OCI-LY3 (cell line): ENCODE measurements around the gene SUSD4.

Experiments used
- H2AFZ ChIP-seq: fragments of 200-600, 300-600 bp; shearing (Covaris generic); 2 replicates; pipeline ENCODE4 v1.6.0; 2014; ENCODE audit warnings: antibody characterized with exemption, low read depth, low read length
- H3K27ac ChIP-seq: fragments of 200-600, 300-600 bp; sonication (generic); 2 replicates; pipeline ENCODE4 v1.5.1; 2014; ENCODE audit warnings: mild to moderate bottlenecking, low read length, moderate library complexity, mixed read lengths
- H3K27me3 ChIP-seq: fragments of 200-600, 300-600 bp; sonication (generic); 2 replicates; pipeline ENCODE4 v1.6.1; 2014; ENCODE audit warnings: low read depth, low read length, mixed read lengths
- H3K36me3 ChIP-seq: fragments of 200-600, 300-600 bp; sonication (generic); replicated peaks from 2 replicates; pipeline ENCODE3; 2014; ENCODE audit warnings: low read depth, low read length, mixed read lengths
- H3K4me1 ChIP-seq: fragments of 300-600, 200-600 bp; sonication (generic); 2 replicates; pipeline ENCODE4 v1.6.1; 2014; ENCODE audit warnings: low read length, mixed read lengths
- H3K4me2 ChIP-seq: fragments of 200-600, 300-600 bp; sonication (generic); 2 replicates; pipeline ENCODE4 v1.6.1; 2014; ENCODE audit warnings: low read length, mixed read lengths
- H3K4me3 ChIP-seq: fragments of 300-600, 200-600 bp; sonication (generic); 2 replicates; pipeline ENCODE4 v1.5.1; 2014; ENCODE audit warnings: antibody characterized with exemption, mild to moderate bottlenecking, low read length, moderate library complexity
- H3K79me2 ChIP-seq: fragments of 300-600, 200-600 bp; shearing (Covaris generic); 2 replicates; pipeline ENCODE4 v1.6.1; 2014; ENCODE audit warnings: mild to moderate bottlenecking, low read length, mixed read lengths
- H3K9ac ChIP-seq: fragments of 300-600, 200-600 bp; shearing (Covaris generic); 2 replicates; pipeline ENCODE4 v1.6.0; 2014; ENCODE audit warnings: mild to moderate bottlenecking, low read length, moderate library complexity
- H3K9me3 ChIP-seq: fragments of 200-600, 300-600 bp; shearing (Covaris generic); 2 replicates; pipeline ENCODE4 v1.6.1; 2014; ENCODE audit warnings: low read length, mixed read lengths; ENCODE audit not compliant: insufficient read depth
- H4K20me1 ChIP-seq: fragments of 200-600, 300-600 bp; sonication (generic); 2 replicates; pipeline ENCODE4 v1.6.1; 2016; ENCODE audit warnings: low read length, mixed read lengths; ENCODE audit not compliant: insufficient read depth
- CTCF ChIP-seq: fragments of 200-600, 300-600 bp; sonication (generic); IDR thresholded peaks from 2 replicates; pipeline ENCODE4 v1.5.1; 2014; ENCODE audit warnings: antibody characterized with exemption, low read length, low read depth
- EZH2phosphoT487 ChIP-seq: fragments of 200-600 bp; shearing (Covaris generic); IDR thresholded peaks from 2 replicates; pipeline ENCODE4 v1.6.1; 2018; ENCODE audit warnings: antibody characterized with exemption, mixed run types, low read depth

SUSD4 gene

GRCh38 chr1:223355699-223356098, 8.3 kb downstream of the SUSD4 start:
- Histone ChIP-seq H3K4me2 (no peak overlapping the region), H4K20me1 (no peaks in the 10 kb centered on the region), H3K79me2 (no peaks in the 10 kb centered on the region), H3K36me3 (no peaks in the 10 kb centered on the region), H3K27ac (no peak overlapping the region), H3K9ac (no peak overlapping the region), H3K4me1 (no peaks in the 10 kb centered on the region), H3K27me3 (peaks cover 38% of the 10 kb centered on the region), H3K9me3 (no peaks in the 10 kb centered on the region), H2AFZ (no peak overlapping the region), H3K4me3 (no peak overlapping the region)
- no peak for TF ChIP-seq EZH2phosphoT487
- no peak for TF ChIP-seq CTCF

GRCh38 chr1:223353939-223354338, 10.0 kb downstream of the SUSD4 start:
- H3K9ac ChIP-seq = no peak overlapping the region
- TF ChIP-seq CTCF (no peak), EZH2phosphoT487 (no peak)
- H3K27me3 ChIP-seq = peaks cover 24% of the 10 kb centered on the region
- H3K9me3 ChIP-seq = no peaks in the 10 kb centered on the region
- no peak overlapping the region for H3K4me3 ChIP-seq
- H3K4me2 ChIP-seq = no peak overlapping the region
- no peak overlapping the region for H2AFZ ChIP-seq
- no peak overlapping the region for H3K27ac ChIP-seq
- H3K4me1 ChIP-seq = no peaks in the 10 kb centered on the region
- H3K36me3 ChIP-seq = no peaks in the 10 kb centered on the region
- no peaks in the 10 kb centered on the region for H4K20me1 ChIP-seq
- H3K79me2 ChIP-seq = no peaks in the 10 kb centered on the region

GRCh38 chr1:223352944-223353343, 11.0 kb downstream of the SUSD4 start:
- H3K79me2 ChIP-seq = no peaks in the 10 kb centered on the region
- no peak overlapping the region for H3K27ac ChIP-seq
- peaks cover 16% of the 10 kb centered on the region; the same call in 1 of the 2 replicates for H3K27me3 ChIP-seq
- H3K4me1 ChIP-seq = no peaks in the 10 kb centered on the region
- no peak overlapping the region for H3K4me3 ChIP-seq
- no peaks in the 10 kb centered on the region for H3K9me3 ChIP-seq
- no peak for TF ChIP-seq CTCF
- no peaks in the 10 kb centered on the region for H3K36me3 ChIP-seq
- H4K20me1 ChIP-seq = no peaks in the 10 kb centered on the region
- no peak overlapping the region for H3K9ac ChIP-seq
- no peak overlapping the region for H3K4me2 ChIP-seq
- H2AFZ ChIP-seq = no peak overlapping the region

DNA sequence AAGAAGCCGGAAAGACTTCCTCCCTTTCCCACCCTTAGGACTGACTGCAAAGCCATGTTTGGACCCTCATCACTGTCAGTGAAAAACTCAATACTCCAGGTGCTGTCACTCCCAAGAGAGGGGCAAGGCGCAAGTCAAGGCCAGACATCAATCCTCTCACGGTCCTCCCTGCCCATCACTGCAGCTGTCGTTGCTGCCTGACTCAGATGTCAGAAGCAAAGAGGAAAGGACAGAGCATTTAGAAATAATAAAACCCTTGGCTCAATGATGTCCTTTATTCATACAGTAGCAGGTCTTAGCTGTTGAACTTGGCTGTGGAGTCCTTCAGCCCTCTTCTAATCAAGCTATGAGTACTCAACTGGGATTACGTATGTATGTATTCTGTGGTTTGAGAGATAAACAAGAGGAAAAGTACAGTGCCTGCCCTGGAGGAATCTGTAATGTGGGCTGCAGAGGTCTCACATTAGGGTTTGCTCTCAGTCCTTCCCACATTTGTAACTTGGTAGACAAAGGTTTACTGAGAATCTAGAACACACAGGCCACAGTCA, 13.5 kb downstream of the SUSD4 start:
- Histone ChIP-seq H3K4me3 (no peak overlapping the region), H3K9ac (no peak overlapping the region), H3K27ac (no peak overlapping the region), H3K4me1 (no peaks in the 10 kb centered on the region), H3K9me3 (no peaks in the 10 kb centered on the region), H3K27me3 (peaks cover 16% of the 10 kb centered on the region; the same call in 1 of the 2 replicates), H3K79me2 (no peaks in the 10 kb centered on the region), H4K20me1 (no peaks in the 10 kb centered on the region), H3K36me3 (no peaks in the 10 kb centered on the region), H3K4me2 (no peak overlapping the region), H2AFZ (no peak overlapping the region)
- TF ChIP-seq EZH2phosphoT487 = no peak
- TF ChIP-seq CTCF = no peak
